GM12875 (cell line): Measurements from ENCODE around the gene CAPZB.

Experiments used
- H3K4me3 ChIP-seq: one replicate; pipeline ENCODE4 v1.5.1; 2011; ENCODE audit warnings: low read depth, low read length, control low read depth
- TF ChIP-seq, protein P1 (sequence below): IDR thresholded peaks from 2 replicates; pipeline ENCODE4 v1.5.1; 2011; ENCODE audit warnings: low read depth, mild to moderate bottlenecking, control low read depth, inconsistent platforms, low read length, moderate library complexity, borderline replicate concordance; ENCODE audit not compliant: insufficient read depth

The CAPZB gene

DNA sequence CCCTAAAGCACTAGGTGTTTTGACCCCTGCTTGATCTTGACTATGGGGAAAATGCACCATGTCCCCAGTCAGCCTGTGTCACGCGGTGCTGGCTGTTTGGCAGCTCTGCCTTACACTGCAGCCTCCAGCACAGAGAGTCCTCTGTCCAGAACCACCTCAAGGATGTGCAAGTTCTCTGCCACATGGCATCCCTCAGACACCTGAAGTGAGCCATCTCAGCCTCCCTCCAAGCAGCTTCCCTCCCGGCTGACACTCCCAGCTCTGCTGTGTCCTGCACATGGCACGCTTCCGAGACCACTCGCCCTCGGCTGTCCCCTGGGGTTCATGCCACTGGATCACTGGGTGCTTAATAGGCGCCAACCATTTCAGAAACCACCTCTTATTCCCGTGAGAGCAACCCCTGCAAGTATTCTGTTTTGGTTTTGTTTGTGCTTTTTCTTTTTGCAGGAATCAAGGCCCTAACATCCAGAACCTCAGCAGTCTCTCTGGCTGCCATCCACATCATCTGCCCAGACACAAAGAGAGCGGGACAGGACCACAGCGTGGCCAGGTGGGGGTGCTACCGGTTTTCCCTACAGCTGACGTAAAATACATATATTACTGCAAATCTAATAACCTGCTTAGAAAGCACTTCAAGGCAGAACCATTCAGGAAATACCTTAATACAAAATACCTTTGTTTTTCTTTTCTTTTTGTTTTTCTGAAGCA lies 45.7 kb downstream of the CAPZB start:
- TF ChIP-seq, protein P1, sequence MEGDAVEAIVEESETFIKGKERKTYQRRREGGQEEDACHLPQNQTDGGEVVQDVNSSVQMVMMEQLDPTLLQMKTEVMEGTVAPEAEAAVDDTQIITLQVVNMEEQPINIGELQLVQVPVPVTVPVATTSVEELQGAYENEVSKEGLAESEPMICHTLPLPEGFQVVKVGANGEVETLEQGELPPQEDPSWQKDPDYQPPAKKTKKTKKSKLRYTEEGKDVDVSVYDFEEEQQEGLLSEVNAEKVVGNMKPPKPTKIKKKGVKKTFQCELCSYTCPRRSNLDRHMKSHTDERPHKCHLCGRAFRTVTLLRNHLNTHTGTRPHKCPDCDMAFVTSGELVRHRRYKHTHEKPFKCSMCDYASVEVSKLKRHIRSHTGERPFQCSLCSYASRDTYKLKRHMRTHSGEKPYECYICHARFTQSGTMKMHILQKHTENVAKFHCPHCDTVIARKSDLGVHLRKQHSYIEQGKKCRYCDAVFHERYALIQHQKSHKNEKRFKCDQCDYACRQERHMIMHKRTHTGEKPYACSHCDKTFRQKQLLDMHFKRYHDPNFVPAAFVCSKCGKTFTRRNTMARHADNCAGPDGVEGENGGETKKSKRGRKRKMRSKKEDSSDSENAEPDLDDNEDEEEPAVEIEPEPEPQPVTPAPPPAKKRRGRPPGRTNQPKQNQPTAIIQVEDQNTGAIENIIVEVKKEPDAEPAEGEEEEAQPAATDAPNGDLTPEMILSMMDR = peak; percentile 36; the same call in 1 of the 2 replicates
- no peak overlapping the region for H3K4me3 ChIP-seq

DNA sequence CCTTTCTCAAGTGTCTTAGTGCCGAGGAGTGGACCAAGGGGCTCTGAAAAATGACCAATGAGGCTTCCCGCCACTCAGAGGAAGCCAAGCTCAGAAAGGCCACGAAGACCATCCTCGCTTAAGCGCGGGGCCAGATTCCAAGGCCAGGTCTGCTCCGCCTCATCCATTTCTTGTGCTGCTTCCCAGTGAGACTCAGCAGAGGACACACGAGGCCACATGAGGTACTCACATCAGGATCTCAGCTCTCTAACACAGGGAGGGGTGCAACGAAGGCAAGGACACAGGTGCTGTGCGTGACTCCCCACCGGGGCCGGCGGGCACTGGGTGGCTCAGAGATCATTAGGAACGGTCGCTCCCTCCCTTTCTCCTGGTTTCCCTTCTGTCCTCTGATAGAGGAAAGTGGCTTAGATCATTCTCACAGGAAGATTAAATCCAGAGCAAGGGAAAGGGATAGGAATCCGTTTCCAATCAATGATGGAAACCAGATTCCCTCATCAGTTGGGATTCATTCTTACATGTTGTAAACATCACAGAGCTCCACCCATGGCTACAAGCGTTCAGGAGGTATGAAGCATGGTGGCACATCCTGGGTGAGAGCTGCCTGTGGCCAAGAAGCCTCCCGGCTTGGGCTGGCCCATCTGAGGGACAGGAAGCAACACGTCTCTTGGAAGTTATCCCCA lies 46.7 kb downstream of the CAPZB start:
- TF ChIP-seq, protein P1 = no peak
- H3K4me3 ChIP-seq = no peak overlapping the region

DNA sequence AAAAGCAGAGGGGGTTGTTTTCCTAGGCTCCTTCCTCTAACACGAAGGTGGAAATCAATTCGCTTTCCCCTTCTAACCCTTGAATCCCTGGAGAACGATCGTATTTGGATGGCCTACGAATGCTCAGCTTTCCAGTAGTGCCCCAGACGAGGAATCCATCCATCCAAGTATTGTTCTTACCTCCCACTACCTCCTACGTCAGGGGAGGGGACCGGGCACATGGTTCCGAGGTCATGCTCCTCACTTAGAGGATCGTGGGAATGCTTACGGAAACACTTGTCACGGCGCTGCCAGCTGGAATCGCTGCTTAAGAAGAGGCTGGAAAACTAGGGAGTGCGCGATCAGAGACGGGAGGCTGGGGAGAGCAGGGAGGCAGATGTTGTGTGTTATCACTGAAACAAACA lies 47.4 kb downstream of the CAPZB start:
- TF ChIP-seq, protein P1 = no peak
- H3K4me3 ChIP-seq = no peak overlapping the region

DNA sequence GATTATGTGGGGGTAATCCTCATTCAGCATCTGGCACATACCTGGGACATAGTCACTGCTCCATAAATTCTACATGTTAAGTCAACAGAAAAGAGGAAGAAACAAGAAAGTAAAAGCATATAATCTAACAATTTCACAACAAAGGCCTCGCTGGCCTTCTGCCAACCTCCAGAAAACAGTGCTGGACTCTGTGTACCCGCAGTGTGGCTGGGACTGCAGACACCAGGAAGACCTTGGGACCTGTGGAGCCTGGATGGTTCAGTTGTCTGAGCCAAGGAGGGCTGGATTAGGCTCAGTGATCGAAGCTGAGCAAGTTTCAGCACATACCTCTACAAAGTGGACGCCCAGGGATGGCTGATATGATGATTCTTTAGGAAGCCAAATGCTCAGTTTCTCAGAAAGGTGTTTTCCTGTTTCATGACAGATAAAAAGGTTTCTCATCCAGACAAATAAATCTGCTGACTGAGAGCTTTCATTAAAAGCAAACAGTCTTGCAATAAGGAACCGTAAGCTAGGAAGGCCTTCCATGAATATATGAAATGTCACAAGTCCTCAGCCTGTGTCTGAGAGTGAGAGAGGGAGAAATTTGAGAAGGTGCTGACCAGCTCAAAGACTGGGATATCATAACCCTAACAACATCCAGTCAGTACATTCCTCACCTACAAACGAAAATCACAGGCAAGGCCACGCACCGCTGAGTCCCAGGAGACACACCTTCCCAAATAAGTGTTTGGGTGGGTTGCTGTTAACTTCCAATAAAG lies 48.4 kb downstream of the CAPZB start:
- H3K4me3 ChIP-seq = no peak overlapping the region

DNA sequence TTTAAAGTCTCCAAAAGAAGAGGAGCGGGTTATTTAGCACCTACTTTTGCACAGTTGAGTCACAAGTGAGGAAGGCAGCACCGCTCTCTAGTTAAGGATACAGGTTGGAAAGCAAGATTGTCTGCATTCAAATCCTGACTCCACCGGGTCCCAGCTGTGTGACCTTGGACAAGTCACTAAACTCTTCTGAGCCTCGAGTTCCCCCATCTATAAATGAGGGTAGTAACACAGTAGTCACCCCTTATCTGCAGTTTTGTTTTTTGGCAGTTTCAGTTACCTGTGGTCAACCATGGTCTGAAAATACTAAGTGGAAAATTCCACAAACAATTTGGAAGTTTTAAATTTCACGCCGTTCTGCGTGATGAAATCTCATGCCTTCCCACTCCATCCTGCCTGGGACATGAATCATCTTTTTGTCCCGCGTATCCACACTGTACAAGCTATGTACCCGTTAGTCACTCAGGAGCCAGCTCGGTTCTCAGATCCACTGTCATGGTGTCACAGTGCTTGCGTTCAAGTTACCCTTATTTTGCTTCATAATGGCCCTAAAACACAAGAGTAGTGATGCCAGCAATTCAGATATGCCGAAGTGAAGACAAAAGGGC lies 49.4 kb downstream of the CAPZB start:
- H3K4me3 ChIP-seq = no peak overlapping the region
- TF ChIP-seq, protein P1 = no peak

More for the DNA sequence above, 48.4 kb downstream of the CAPZB start:
- TF ChIP-seq, protein P1 = no peak

DNA sequence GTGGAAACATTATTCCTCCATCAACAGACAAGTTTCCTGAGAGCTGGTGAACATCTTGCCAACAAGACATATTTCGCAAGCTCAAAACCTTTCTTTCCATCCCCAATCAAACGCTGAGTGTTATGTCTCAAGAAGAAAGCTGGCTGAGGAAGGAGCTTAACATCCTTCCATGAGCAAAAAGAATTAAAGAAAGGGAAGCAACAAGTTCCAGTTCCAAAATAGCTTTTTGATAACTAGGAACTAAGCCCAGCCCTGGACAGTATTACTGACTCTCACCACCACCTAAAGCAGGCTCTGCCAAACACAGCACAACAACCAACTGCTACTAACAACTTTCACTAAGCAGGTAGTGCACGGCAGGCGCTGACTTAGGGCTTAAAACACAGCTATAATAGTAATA lies 50.2 kb downstream of the CAPZB start:
- TF ChIP-seq, protein P1 = no peak
- H3K4me3 ChIP-seq = no peak overlapping the region
